Endothelial cell of umbilical vein (primary cell): ENCODE data around the gene LEP. TPM values are rescaled to one million over a fixed set of nuclear protein-coding genes. Genes with fewer than 3 reads are reported as not detected.

Experiments used
- BruUV-seq: library from RNA; stranded (reverse); fragments of 400-500 nt; replicated peaks from 2 replicates; lab custom pipeline; 2021; lab: Mats Ljungman, UMichigan
- CTCF ChIA-PET: fragments of 300-600, 350-600 bp; sonication (Branson Sonifier 250); formaldehyde crosslinking; loops from one replicate; lab custom pipeline; 2021; ENCODE audit warnings: antibody characterized with exemption, inconsistent platforms; lab: Charles Lee
- POLR2A ChIA-PET: fragments of 300-600, 350-600 bp; sonication (Branson Sonifier 250); formaldehyde crosslinking; loops from one replicate; lab custom pipeline; 2021; ENCODE audit warnings: antibody characterized with exemption, inconsistent platforms; lab: Charles Lee
- DNase-seq: peaks from one replicate; pipeline ENCODE4 v3.0.0-alpha.2; 2011; ENCODE audit warnings: low read depth, low spot score
- FAIRE-seq: peaks from 2 replicates; lab custom pipeline; 2011; peaks lifted over from hg19 to GRCh38; lab: Jason Lieb, UNC
- H2AFZ ChIP-seq: 2 replicates; pipeline ENCODE4 v1.6.0; 2012; ENCODE audit warnings: low read depth, low read length, control low read depth, inconsistent platforms
- H3K27ac ChIP-seq: 2 replicates; pipeline ENCODE4 v1.5.1; 2011; ENCODE audit warnings: low read depth, mild to moderate bottlenecking, control low read depth, low read length, moderate library complexity; ENCODE audit not compliant: insufficient read depth
- H3K27me3 ChIP-seq, 2 experiments: 2 replicates each; pipeline versions ENCODE4 v1.6.0 to v1.6.1; 2011; ENCODE audit warnings: low read length in 2 of 2, mixed read lengths in 1 of 2; ENCODE audit not compliant: control insufficient read depth in 2 of 2, insufficient read depth in 2 of 2
- H3K36me3 ChIP-seq, 2 experiments: 2 replicates in 1 of 2; 3 replicates in 1 of 2; pipeline ENCODE4 v1.5.1; 2011; ENCODE audit warnings: low read length in 2 of 2, mild to moderate bottlenecking in 1 of 2, moderate library complexity in 1 of 2; ENCODE audit not compliant: control insufficient read depth in 2 of 2, insufficient read depth in 2 of 2; ENCODE audit errors: extremely low read depth in 1 of 2
- H3K4me1 ChIP-seq: 3 replicates; pipeline ENCODE4 v1.5.1; 2011; ENCODE audit warnings: mild to moderate bottlenecking, low read length; ENCODE audit not compliant: control insufficient read depth, insufficient read depth; ENCODE audit errors: extremely low read depth
- H3K4me2 ChIP-seq: 2 replicates; pipeline ENCODE4 v1.6.1; 2011; ENCODE audit warnings: low read length, control low read depth, mixed read lengths; ENCODE audit not compliant: insufficient read depth
- H3K4me3 ChIP-seq, 3 experiments: fragments of 200-600 bp in 1 of 3; sonication (generic), shearing (Covaris generic) in 1 of 3; replicated peaks in 1 of 3; 2 replicates each; pipeline ENCODE4 v1.5.1; 2011 to 2016; ENCODE audit warnings: control low read depth in 3 of 3, low read length in 3 of 3, mild to moderate bottlenecking in 2 of 3, inconsistent platforms in 1 of 3, low read depth in 1 of 3, moderate library complexity in 1 of 3; ENCODE audit not compliant: insufficient read depth in 1 of 3
- H3K79me2 ChIP-seq: 2 replicates; pipeline ENCODE4 v1.6.0; 2012; ENCODE audit warnings: low read length, inconsistent platforms; ENCODE audit not compliant: control insufficient read depth, insufficient read depth
- H3K9ac ChIP-seq: replicated peaks from 2 replicates; pipeline ENCODE3; 2011; ENCODE audit warnings: low read length, control low read depth; ENCODE audit not compliant: insufficient read depth; ENCODE audit errors: extremely low read depth
- H3K9me1 ChIP-seq: replicated peaks from 3 replicates; pipeline ENCODE4 v1.6.0; 2011; ENCODE audit warnings: mild to moderate bottlenecking, low read length; ENCODE audit not compliant: control insufficient read depth, insufficient read depth; ENCODE audit errors: extremely low read depth
- H3K9me3 ChIP-seq: replicated peaks from 2 replicates; pipeline ENCODE4 v1.5.1; 2012; ENCODE audit warnings: low read length, inconsistent platforms; ENCODE audit not compliant: control insufficient read depth, insufficient read depth
- H4K20me1 ChIP-seq: replicated peaks from 2 replicates; pipeline ENCODE3; 2011; ENCODE audit warnings: mild to moderate bottlenecking, low read length; ENCODE audit not compliant: control insufficient read depth, insufficient read depth; ENCODE audit errors: extremely low read depth
- CTCF ChIP-seq, 2 donors: IDR thresholded peaks; 1 replicate in 1 of 2; 2 replicates in 1 of 2; pipeline ENCODE4 v1.5.1; 2011; ENCODE audit warnings: low read length in 2 of 2, mild to moderate bottlenecking in 2 of 2, moderate library complexity in 2 of 2, control low read depth in 1 of 2, inconsistent platforms in 1 of 2, low read depth in 1 of 2; ENCODE audit not compliant: insufficient read depth in 1 of 2; ENCODE audit errors: extremely low read depth in 1 of 2
- EZH2 ChIP-seq: IDR thresholded peaks from 2 replicates; pipeline ENCODE4 v1.6.1; 2012; ENCODE audit warnings: borderline replicate concordance, low read depth, mild to moderate bottlenecking, moderate library complexity, low read length, inconsistent platforms; ENCODE audit not compliant: severe bottlenecking
- FOS ChIP-seq: IDR thresholded peaks from 2 replicates; pipeline ENCODE4 v1.6.1; 2011; ENCODE audit warnings: mild to moderate bottlenecking, low read length, moderate library complexity, borderline replicate concordance; ENCODE audit not compliant: insufficient read depth
- GATA2 ChIP-seq: IDR thresholded peaks from 2 replicates; pipeline ENCODE4 v1.7.0; 2011; ENCODE audit warnings: low read depth, mild to moderate bottlenecking, moderate library complexity, mixed read lengths, low read length; ENCODE audit not compliant: insufficient read length, insufficient read depth
- JUN ChIP-seq: IDR thresholded peaks from 2 replicates; pipeline ENCODE4 v1.6.1; 2011; ENCODE audit warnings: borderline replicate concordance, low read depth; ENCODE audit not compliant: insufficient read length, insufficient read depth
- MAX ChIP-seq: IDR thresholded peaks from 2 replicates; pipeline ENCODE4 v1.6.1; 2011; ENCODE audit not compliant: insufficient read depth, insufficient read length
- POLR2A ChIP-seq: IDR thresholded peaks from 2 replicates; pipeline ENCODE4 v1.6.1; 2012; ENCODE audit warnings: low read depth, mild to moderate bottlenecking, control low read depth, low read length
- POLR2AphosphoS5 ChIP-seq: IDR thresholded peaks from 2 replicates; pipeline ENCODE4 v1.6.1; 2012; ENCODE audit warnings: low read depth, mild to moderate bottlenecking, control low read depth, low read length, moderate library complexity; ENCODE audit not compliant: insufficient read depth
- dilution Hi-C: fragments of 300-500 bp; cut with MboI; formaldehyde crosslinking; loops from one replicate; pipeline ENCODE4 v1.15.0; 2019; ENCODE audit warnings: low sequenced_read_pairs; ENCODE audit not compliant: extremely low pct_ligation_motif_present
- intact Hi-C: fragments of 100-400 bp; cut with micrococcal nuclease; formaldehyde crosslinking; loops from one replicate; pipeline ENCODE4 v1.10.0; 2022
- polyA plus RNA-seq, 4 experiments: library from polyadenylated mRNA; depleted of rRNA in 3 of 4; stranded (reverse) in 3 of 4; unstranded in 1 of 4; fragments of >200 nt; gene quantifications; 2 replicates each; pipeline versions ENCODE4 v1.2.1 to v1.2.3, GENCODE V29; 2011 to 2012; ENCODE audit warnings: missing spikeins in 1 of 4
- total RNA-seq: library from RNA; stranded (reverse); gene quantifications from 2 replicates; pipeline ENCODE4 v1.2.3, GENCODE V29; 2021

LEP gene
- total and polyA plus RNA-seq, 2 donors (not counting 3 experiments of a cell fraction or from before 2014, with no cell fraction given) = not detected

- Histone ChIP-seq H3K9me3 (no peaks in the 10 kb centered on the region), H4K20me1 (no peaks in the 10 kb centered on the region), H3K79me2 (no peaks in the 10 kb centered on the region), H2AFZ (no peak overlapping the region), H3K27ac (no peak overlapping the region), H3K4me1 (no peaks in the 10 kb centered on the region), H3K9me1 (no peaks in the 10 kb centered on the region), H3K9ac (no peak overlapping the region), H3K27me3 (peaks cover 37 to 47% of the 10 kb centered on the region in 2 experiments), H3K36me3 (no peaks in the 10 kb centered on the region), H3K4me3 (no peak overlapping the region), H3K4me2 (no peak overlapping the region)
- ChIA-PET CTCF (no interaction called here), POLR2A (no interaction called here)
- FAIRE-seq = no peak
- DNase-seq = no peak
- TF ChIP-seq EZH2 = no peak
- no peak for TF ChIP-seq JUN
- no peak for TF ChIP-seq MAX
- TF ChIP-seq FOS = no peak
- no peak for TF ChIP-seq CTCF (IDR thresholded peaks at IDR 0.05; ENCODE audit: extremely low read depth in 1 of 2, insufficient read depth in 1 of 2, low read depth in 1 of 2, low read length in 2 of 2)
- TF ChIP-seq POLR2AphosphoS5 = no peak
- TF ChIP-seq GATA2 = no peak
- TF ChIP-seq POLR2A = no peak
- dilution Hi-C loops = loop anchor here (25.0 kb wide), 1 partner anchor 493 kb away; no protein-coding TSS in a partner anchor
- BruUV-seq = no TSS peak
- intact Hi-C loops = loop anchor here (5.0 to 10.0 kb wide), 2 partner anchors 100 to 1403 kb away; no protein-coding TSS in a partner anchor
Observed at GRCh38 chr7:128205068-128205467, 36.0 kb upstream of the LEP start.
